OCI-LY3 (cell line): ENCODE results near the gene BABAM2.

Experiments used
- EZH2phosphoT487 ChIP-seq: fragments of 200-600 bp; shearing (Covaris generic); IDR thresholded peaks from 2 replicates; pipeline ENCODE4 v1.6.1; 2018; ENCODE audit warnings: antibody characterized with exemption, mixed run types, low read depth
- TF ChIP-seq, protein P1 (sequence below): fragments of 200-600, 300-600 bp; sonication (generic); IDR thresholded peaks from 2 replicates; pipeline ENCODE4 v1.5.1; 2014; ENCODE audit warnings: antibody characterized with exemption, low read length, low read depth

DNA sequence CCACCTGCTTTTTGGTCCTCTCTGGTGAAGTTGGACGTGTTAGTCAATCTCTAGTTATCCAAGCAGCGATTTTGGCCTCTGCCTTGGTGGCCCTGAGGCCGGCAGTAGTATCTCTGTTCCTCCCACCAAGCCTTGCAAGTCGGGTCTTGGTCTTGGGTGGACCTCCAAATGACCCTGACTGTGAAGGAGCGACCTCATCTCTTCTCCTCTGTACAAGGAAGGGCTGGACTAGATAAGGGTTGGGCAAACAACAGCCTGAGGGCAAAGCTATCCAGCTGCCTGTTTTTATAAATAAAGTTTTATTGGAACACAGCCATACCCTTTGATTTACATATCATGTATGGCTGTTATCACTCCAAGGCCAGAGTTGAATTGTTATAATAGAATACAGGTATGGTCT lies 427.5 kb downstream of the BABAM2 start:
- TF ChIP-seq, protein P1, sequence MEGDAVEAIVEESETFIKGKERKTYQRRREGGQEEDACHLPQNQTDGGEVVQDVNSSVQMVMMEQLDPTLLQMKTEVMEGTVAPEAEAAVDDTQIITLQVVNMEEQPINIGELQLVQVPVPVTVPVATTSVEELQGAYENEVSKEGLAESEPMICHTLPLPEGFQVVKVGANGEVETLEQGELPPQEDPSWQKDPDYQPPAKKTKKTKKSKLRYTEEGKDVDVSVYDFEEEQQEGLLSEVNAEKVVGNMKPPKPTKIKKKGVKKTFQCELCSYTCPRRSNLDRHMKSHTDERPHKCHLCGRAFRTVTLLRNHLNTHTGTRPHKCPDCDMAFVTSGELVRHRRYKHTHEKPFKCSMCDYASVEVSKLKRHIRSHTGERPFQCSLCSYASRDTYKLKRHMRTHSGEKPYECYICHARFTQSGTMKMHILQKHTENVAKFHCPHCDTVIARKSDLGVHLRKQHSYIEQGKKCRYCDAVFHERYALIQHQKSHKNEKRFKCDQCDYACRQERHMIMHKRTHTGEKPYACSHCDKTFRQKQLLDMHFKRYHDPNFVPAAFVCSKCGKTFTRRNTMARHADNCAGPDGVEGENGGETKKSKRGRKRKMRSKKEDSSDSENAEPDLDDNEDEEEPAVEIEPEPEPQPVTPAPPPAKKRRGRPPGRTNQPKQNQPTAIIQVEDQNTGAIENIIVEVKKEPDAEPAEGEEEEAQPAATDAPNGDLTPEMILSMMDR = no peak
- no peak for TF ChIP-seq EZH2phosphoT487
